ENCODE data around the gene POLR1A. TPM values are rescaled to one million over a fixed set of nuclear protein-coding genes. Genes with fewer than 3 reads are reported as not detected.
A peak's percentile ranks its signal among the peaks of the same experiment; 100 is the strongest.

Gene POLR1A
- total and polyA plus RNA-seq, 8 donors, result 3.9 to 19.0 (median 12.2) TPM

DNA sequence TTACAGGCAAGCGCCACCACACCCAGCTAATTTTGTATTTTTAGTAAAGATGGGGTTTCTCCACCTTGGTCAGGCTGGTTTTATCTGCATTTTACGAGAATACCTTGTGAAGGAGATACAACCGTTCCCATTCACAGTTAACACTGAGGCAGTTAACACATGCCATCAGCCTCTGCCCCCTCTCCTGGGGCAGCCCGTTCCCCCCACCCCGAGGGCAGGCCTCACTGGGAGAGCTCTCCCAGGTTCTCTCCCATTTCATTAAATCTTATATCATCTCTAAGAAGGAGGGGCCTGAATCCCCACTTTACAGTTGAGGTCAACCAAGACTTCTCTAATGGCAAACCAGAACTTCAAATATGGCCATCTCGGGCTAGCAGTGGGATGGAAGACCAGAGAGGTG, 121.9 kb downstream of the POLR1A start:
- Histone ChIP-seq H3K4me1 (peaks cover 0 to 8% (median 3%) of the 10 kb centered on the region in 3 donors), H3K9me3 (no peaks in the 10 kb centered on the region), H3K27ac (no peak overlapping the region), H3K4me3 (no peak overlapping the region), H3K27me3 (no peaks in the 10 kb centered on the region), H3K36me3 (no peaks in the 10 kb centered on the region)
- no peak for TF ChIP-seq CTCF (IDR thresholded peaks at IDR 0.05)
- 85 to 92% methylated on average over 6 of the region's 6 CpGs for WGBS, 2 donors
- DNase-seq (no peak), ATAC-seq (no peak), FAIRE-seq (no peak)
- intact Hi-C loops (cut with DNase I), result no loop called here

DNA sequence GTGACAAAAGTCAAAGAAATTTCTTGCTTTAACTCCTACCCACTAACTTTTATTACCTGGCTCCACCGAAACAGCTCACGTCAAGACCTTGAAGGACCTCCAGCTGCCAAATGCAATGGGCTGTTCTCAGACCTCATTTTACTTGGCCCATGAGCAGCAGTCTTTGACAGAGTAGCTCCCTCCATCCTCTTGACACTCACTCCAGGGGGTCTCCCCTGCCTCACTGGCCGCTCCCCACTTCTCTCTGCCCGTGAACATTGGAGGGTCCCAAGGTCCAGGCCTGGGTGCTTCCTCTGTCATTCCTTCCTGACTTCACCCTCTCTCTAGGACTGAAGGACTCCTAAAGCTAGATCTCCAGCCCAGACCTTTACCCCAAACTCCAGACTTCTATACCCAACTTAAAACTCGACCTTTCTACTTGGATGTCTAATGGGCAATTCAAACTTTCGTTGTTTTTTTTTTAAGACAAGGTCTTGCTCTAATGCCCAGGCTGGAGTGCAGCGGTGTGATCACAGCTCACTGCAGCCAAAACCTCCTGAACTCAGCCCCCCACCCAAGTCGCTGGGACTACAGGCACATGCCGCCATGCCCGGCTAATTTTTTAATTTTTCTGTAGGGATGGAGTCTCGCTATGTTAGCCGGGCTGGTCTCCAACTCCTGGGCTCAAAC, 124.0 kb downstream of the POLR1A start:
- FAIRE-seq (no peak), ATAC-seq (no peak), DNase-seq (no peak)
- intact Hi-C loops (cut with DNase I), result no loop called here
- WGBS, 2 donors, result 82 to 88% methylated on average over 12 of the region's 12 CpGs
- H3K4me1 ChIP-seq, result peaks cover 7 to 17% (median 7%) of the 10 kb centered on the region in 3 donors
- no peak overlapping the region for H3K27ac ChIP-seq
- H3K4me3 ChIP-seq, result no peak overlapping the region
- no peaks in the 10 kb centered on the region for H3K9me3 ChIP-seq
- no peak for TF ChIP-seq CTCF (IDR thresholded peaks at IDR 0.05)
- H3K36me3 ChIP-seq, result no peaks in the 10 kb centered on the region
- no peaks in the 10 kb centered on the region for H3K27me3 ChIP-seq

- Histone ChIP-seq H3K36me3 (no peaks in the 10 kb centered on the region), H3K27me3 (no peaks in the 10 kb centered on the region), H3K4me3 (no peak overlapping the region), H3K9me3 (no peaks in the 10 kb centered on the region), H3K4me1 (peaks cover 7 to 17% (median 7%) of the 10 kb centered on the region in 3 donors), H3K27ac (peak overlapping the region in 1 of 4 donors; percentile 31)
- ATAC-seq (no peak), FAIRE-seq (no peak), DNase-seq (no peak)
- 42 to 54% methylated on average over 3 of the region's 3 CpGs for WGBS, 2 donors
- TF ChIP-seq CTCF (IDR thresholded peaks at IDR 0.05), result no peak
- intact Hi-C loops (cut with DNase I), result no loop called here
These were observed 126.6 kb downstream of the POLR1A start for GRCh38 chr2:85978883-85979780.

DNA sequence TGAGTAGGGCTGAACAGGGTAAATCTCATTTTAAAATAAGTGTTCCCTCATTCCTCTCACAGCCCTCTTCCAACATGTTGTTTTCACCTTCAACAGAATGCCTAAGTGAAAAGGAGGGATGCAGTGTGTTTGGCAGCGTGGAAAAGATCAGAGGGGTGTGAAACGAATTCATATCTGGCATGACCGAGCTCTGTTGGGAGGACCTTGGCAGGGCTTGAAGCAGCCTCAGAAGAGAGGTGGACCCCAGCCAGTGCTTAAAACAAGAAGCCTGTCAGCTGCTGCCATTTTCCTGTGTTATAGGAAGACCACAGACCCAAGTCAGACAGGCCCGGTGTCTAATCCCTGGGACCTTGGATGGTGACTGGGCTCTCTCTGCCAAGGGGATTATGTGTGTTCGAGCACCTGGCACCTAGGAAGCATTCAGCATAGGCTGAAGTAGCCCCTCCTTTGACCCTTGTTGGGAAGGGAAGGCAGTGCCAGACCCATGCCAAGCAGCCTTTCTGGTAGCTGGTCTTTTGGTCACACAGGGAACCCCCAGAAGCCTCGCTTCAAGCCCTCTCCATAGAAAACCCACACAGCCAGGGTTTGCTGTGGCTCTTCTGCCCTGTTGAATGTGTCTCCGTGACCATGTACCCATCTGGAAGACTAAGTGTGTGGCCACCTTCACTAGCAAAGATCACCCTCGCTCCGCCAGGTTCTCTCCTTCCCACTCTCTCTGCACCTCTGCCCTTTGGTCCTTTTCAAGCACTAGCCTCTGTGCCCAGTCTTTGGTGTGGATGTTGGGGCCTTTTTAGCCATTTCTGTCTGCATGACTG, 129.4 kb downstream of the POLR1A start:
- no peaks in the 10 kb centered on the region for H3K9me3 ChIP-seq
- no peak overlapping the region for H3K4me3 ChIP-seq
- no peaks in the 10 kb centered on the region for H3K36me3 ChIP-seq
- H3K4me1 ChIP-seq, result peaks cover 7 to 17% (median 7%) of the 10 kb centered on the region in 3 donors
- WGBS, 2 donors, result 80% methylated on average over 9 of the region's 9 CpGs
- DNase-seq, result peak in 1 of 6 donors; percentile 27
- no peak for TF ChIP-seq CTCF (IDR thresholded peaks at IDR 0.05)
- no peaks in the 10 kb centered on the region for H3K27me3 ChIP-seq
- ATAC-seq, result no peak
- intact Hi-C loops (cut with DNase I), result no loop called here
- no peak for FAIRE-seq
- no peak overlapping the region for H3K27ac ChIP-seq
